HG03558 (cell line): ENCODE results near the gene MYH9.
"Not testable (repeated sequence)": the region's sequence is repeated elsewhere in the genome, so short reads cannot be mapped to it uniquely, and the experiment has no call there.

Experiments used
- ATAC-seq: cut with Tn5 transposase; IDR thresholded peaks from one replicate; pipeline ENCODE4 v1.9.1; 2021; ENCODE audit warnings: moderate number of reproducible peaks; ENCODE audit not compliant: unreplicated experiment; ENCODE audit errors: extremely low read depth

Gene MYH9

GRCh38 chr22:36258701-36259614 lies 128.8 kb downstream of the MYH9 start:
- ATAC-seq, result no peak

GRCh38 chr22:36257948-36258670 lies 129.7 kb downstream of the MYH9 start:
- ATAC-seq, result no peak

GRCh38 chr22:36257308-36257707 lies 130.5 kb downstream of the MYH9 start:
- ATAC-seq, result no peak

- no peak for ATAC-seq
Measured at GRCh38 chr22:36256478-36256877, 131.3 kb downstream of the MYH9 start.

- ATAC-seq, result not testable (repeated sequence)
Measured at GRCh38 chr22:36255572-36255971, 132.2 kb downstream of the MYH9 start.

GRCh38 chr22:36253523-36254490 lies 134.0 kb downstream of the MYH9 start:
- no peak for ATAC-seq

GRCh38 chr22:36252754-36253522 lies 134.8 kb downstream of the MYH9 start, which contains the start of gene APOL1:
TSS of gene APOL1 (plus strand) at chr22:36253133. CDS start at chr22:36254956, 1,823 bp downstream.
- ATAC-seq, result no peak

GRCh38 chr22:36251979-36252608 lies 135.7 kb downstream of the MYH9 start:
- not testable (repeated sequence) for ATAC-seq

GRCh38 chr22:36250292-36250960 lies 137.3 kb downstream of the MYH9 start:
- not testable (repeated sequence) for ATAC-seq

GRCh38 chr22:36249160-36249559 lies 138.6 kb downstream of the MYH9 start:
- ATAC-seq, result no peak

GRCh38 chr22:36247955-36248354 lies 139.8 kb downstream of the MYH9 start:
- no peak for ATAC-seq

GRCh38 chr22:36246718-36247117 lies 141.0 kb downstream of the MYH9 start:
- no peak for ATAC-seq

GRCh38 chr22:36245805-36246356 lies 141.9 kb downstream of the MYH9 start:
- no peak for ATAC-seq

- ATAC-seq, result no peak
Measured at GRCh38 chr22:36244522-36245391, 143.0 kb downstream of the MYH9 start.

- no peak for ATAC-seq
Measured at GRCh38 chr22:36243986-36244385, 143.8 kb downstream of the MYH9 start.

- ATAC-seq, result peak; percentile 69
Measured at GRCh38 chr22:36239401-36240171, 148.2 kb downstream of the MYH9 start, which contains the start of gene APOL2. TSS of gene APOL2 (minus strand) at chr22:36239527. CDS start at chr22:36233162, 6,365 bp downstream.

- ATAC-seq, result no peak
Measured at GRCh38 chr22:36239150-36239400, 148.7 kb downstream of the MYH9 start.
